ENCODE results near the gene S100A8.

DNA sequence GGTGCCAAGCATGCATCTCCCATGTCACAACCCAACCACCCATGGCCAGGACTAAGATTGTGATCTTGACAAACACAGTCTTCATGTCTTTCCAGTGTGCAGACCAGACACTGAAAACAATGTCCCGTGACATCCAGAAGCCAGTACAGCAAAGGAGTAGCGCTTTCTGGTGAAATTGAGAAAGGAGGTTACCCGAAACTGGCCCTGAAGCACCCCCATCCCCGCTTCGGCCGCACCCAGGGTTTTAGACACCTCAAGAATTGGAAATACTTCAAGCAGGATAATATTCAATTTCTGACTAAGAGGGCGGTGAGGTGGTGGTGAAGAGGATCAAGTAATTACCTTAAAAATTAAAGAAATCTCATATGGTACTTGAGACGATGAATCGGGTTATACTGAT, 10.6 kb upstream of the S100A8 start:
- no peak for TF ChIP-seq EZH2 (IDR thresholded peaks at IDR 0.05; ENCODE audit: low read length)
- no peak for TF ChIP-seq CTCF (optimal IDR thresholded peaks at IDR 0.05 in 1 of 3, IDR thresholded peaks at IDR 0.05 in 1 of 3, conservative IDR thresholded peaks at IDR 0.05 in 1 of 3; ENCODE audit: extremely low read depth in 1 of 3, insufficient read depth in 2 of 3, low read length in 3 of 3)

Measured in keratinocyte (primary cell).